CD4-positive, alpha-beta T cell treated with Interferon gamma for 1 hour (primary cell): ENCODE data around the gene GPR12.

Source experiments
- DNase-seq: peaks from one replicate; pipeline ENCODE4 v3.0.0-alpha.2; 2020

The GPR12 gene

DNA sequence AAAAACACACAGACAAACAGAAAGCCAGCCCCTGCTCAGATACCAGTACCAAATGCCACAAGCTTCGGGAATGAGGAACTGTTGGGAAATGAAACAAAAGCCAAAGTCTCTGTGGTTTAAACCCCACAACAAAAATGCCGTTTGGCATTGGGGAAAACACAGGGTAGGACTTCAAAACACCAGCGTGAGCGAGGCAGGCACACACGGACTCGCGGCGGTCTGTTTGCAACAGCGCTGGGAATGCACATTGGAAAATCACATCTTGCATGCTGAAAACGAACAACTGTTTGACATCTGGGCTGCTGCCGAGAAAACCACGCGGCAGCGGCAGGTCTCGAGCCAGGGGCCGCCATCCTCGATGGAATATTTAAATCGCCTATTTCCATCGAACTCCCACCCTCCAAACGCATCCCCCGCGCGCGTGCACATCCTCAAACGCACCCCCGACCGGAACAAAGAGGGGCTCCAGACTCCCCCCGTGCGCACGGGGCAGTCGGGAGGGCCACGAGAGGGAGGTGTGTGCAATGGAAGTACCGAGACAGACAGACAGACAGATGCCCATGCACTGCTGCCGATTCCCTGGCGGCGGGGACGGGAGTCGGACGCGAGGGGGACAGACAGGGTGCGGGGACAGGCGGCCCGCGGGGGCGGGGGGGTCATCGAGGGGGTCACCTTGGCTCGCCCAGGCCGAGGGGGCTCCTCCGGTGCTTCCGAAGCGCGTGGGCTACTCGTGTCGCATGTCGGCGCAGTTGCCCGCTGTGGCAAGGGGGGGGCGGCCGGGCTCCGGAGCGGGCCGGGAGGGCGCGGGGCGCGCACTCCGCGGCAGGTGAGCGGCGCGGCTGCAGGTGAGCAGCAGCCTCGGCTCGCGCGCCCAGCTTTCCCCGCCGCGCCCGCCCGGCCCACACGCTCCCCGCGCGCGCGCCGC, at the start of gene GPR12:
Gene GPR12, minus strand, starts transcription at position 880 of the 925 bp plus-strand sequence. CDS start 959 bp downstream, outside the sequence.
- no peak for DNase-seq

GRCh38 chr13:26810095-26810494, 49.5 kb upstream of the GPR12 start:
- DNase-seq: no peak

GRCh38 chr13:26806891-26807290, 46.3 kb upstream of the GPR12 start:
- DNase-seq: no peak

DNA sequence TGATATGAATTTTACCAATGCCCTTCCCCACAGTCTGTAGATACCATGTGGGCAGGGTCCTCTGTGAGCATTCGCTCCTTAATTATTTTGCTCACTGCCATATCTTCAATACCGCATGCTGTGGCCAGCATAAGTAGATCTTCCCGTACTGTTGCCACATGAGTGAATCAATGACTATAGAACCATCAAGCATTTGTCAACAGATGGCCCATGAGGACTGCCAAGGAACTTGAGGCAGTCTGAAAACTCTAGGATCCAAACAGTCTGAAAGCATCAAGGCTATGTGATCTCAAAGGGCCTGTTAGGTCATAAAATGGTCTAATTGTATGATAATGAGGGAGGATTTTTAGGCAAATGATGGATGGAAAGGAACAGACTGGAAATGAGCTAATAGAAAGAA, 27.4 kb upstream of the GPR12 start:
- no peak for DNase-seq

DNA sequence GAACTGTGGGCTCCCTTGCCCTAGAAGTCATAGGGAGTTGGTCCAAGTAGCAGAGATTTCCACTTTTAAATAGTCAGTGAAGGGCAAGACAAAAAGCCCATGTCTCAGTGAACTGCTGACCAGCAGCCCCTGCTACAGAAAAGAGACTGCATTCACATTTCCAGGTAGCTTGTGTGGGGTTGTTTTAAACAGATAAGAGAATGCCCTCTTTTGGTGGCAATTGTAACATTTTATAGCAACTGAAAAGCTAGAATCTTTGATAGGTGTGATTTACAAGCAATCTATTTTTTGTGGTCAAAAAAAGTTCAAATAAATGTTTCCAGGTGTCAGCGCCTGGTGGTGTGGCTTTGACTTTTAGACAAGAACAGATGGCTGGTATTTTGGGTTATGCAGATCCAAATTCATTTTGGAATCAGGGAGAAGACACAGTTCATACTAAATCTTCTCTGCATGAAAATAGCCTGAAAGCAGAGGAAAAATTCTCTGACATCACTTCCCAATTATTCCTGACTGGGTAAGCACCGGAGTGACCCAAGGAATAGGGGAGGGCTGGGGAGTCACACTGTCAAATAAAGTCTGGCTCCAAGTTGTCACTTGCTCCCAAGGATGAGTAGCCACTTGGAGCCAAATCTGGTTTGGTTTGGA, 26.2 kb upstream of the GPR12 start:
- DNase-seq: no peak

- DNase-seq: peak; percentile 77
These were observed 25.4 kb upstream of the GPR12 start for GRCh38 chr13:26785838-26786630.

- peak; percentile 61 for DNase-seq
These were observed 24.4 kb upstream of the GPR12 start for GRCh38 chr13:26784704-26785639.

DNA sequence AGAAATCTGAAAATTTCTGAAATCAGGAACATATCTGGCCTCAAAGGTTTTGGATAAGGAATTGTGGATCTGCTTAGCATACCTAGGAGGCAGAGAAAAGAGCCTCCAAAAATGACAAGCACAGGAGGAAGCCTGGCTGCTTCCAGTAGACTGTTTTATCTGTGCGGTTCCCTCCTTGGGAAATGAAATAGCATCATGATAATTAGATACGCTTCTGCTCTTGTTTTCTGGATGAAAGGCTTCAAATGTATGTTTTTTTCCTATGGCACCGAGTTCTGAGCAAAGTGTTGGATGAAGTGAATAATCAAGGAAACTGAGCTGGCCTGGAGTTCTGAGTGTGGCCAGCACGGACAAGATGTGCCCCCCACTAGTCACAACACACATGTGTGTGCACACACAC, 19.8 kb upstream of the GPR12 start:
- no peak for DNase-seq

- no peak for DNase-seq
These were observed 18.7 kb upstream of the GPR12 start for GRCh38 chr13:26779321-26779720.

DNA sequence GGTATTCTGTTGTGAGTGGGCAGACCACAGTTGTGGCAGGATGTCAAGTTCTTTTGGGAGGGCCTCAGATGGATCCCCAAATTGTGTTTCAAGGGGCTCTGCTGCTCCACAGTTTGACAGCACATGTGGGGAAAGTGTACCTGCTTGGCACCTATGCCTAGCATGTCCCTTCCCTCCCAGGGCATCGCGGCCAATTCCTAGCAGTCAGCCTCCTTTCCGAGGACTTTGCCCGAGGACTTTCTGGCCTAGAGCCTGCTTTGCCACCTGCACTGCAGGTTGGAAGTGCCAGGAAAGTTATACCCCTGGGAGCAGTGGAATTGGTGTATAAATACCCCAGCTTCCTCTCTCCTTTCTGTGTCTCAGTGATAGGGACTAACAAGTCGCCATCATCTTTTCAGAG, 11.9 kb upstream of the GPR12 start:
- DNase-seq: no peak

DNA sequence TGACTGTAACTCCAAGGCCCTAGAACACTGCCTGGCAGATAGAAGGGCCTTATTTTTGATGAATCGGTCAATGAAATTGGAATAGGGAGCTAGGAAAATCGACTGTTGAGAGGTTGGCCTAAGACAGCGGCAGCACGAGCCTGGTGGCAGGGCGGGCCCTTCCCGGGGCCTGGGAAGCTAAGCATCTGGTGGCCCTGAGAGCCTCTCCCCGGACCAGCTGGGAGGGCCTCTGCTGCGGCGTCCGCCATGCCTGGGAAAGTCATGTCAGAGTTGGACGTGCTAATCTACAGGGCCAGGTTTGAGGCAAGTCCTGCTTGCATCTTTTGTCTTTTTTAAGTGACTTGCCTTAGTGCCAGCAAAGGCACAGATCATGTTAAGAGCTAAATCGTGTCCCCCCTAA, 11.2 kb upstream of the GPR12 start:
- DNase-seq: no peak

DNA sequence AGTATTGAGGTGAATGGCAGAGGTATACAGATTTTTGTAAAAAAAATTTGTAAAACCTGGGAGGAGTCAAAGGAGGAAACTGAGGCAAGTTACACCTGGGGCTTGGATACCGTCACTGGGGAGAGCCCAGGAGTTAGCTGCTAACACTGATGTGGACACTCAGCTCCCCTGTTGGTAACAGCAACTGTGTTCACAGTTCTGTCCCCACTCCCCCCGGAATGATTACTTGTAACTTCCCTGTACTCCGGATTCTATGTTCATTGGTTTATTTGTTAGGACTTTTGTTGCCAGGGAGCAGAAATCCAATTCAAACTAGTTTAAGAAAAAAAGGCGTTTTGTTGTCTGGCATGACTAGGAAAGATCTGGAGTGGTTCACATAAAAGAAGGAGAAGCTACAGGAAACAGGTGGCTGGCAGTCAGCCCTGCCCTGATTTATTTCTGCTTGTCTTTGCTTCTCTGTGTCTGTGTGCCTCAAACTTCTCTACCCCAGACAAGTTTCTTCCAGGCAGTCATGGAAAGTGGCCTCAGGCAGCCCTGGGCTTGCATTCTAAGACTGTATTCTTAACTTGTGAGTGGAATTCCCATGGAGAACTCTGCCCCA, 2.3 kb upstream of the GPR12 start:
- DNase-seq: no peak

DNA sequence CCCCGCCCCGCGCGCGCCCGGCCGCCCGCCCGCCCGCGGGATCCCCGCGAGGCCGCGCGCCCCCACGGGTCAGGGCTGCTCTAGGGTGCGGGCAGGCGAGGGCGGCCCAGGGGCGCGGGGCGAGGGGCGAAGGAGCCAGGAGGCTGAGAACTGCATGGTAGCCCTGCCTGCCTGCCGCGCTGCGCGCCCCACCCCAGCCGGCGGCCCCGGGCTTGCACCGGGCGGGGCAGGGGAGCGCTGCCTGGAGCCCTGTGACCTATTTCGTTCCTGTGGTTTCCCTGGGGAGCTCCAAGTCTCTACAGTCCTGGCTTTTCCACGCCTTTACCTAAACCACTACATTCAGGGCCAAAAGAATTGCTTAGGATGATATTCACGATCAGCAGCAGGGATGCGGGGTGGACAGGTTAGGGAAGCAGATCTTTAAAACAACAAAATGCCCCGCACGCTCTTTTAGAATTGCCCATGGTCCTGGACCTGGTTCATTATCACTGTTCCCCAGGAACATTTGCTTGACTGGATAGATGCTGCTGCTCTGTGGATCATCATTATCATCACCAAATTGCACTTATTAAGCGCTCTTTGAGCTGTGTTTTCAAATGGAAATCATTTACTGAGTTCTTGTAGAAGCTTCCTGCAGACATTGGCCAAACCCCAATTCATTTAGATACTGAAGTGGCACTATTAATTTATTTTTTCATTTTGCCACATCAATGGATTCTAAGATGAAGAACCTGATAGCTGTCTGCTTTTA, 421 bp upstream of the GPR12 start:
- DNase-seq: no peak

DNA sequence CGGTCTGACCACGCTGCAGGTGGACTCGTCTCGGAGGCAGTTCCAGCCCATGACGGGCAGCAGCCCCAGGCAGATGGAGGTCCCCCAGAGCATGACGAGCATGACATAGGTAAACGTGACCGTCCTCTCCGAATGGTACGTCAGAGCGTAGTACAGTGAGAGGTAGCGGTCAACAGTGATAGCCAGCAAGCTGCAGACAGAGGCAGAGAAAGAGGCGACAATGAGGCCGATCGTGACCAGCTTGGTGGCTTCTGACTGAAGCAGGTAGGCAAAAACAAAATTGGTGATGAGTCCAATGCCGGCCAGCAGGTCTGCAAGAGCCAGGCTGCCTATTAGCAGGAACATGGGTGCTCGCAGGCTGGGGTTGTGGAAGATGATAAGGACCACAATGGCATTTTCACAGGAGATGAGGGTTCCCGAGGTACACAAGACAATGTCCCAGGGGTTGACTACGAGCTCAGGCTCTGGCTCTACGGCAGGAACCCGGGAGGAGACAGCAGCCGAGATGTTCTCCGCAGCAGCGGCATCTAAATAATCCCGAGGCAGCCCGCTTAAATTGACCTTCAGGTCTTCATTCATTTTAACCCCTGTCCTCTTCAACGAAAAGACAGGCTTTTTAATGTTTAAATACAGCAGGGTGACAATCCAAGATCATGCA, 1.2 kb downstream of the GPR12 start:
- no peak for DNase-seq

GRCh38 chr13:26758496-26759157, 2.0 kb downstream of the GPR12 start:
- DNase-seq: no peak

DNA sequence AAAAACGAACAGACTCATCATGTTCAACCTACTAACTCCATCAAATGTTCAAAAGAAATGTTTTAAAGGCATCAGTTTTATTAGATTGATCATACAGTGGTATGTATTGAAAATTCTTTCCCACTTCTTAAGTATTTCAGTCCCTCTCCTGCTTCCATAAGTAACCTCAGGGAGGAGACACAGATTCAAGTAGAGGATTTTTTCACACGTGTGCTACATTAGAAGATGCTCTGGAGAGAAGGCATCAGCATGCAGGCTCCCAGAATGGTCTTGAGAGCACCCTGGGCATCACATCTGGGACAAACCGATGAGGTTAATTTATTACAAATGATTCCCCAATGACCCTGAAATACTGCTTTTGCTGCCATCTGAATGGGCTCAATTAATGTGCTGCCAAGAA, 3.6 kb downstream of the GPR12 start:
- DNase-seq: no peak

- DNase-seq: no peak
These were observed 7.9 kb downstream of the GPR12 start for GRCh38 chr13:26752671-26753070.

- no peak for DNase-seq
These were observed 10.7 kb downstream of the GPR12 start for GRCh38 chr13:26749905-26750304.

DNA sequence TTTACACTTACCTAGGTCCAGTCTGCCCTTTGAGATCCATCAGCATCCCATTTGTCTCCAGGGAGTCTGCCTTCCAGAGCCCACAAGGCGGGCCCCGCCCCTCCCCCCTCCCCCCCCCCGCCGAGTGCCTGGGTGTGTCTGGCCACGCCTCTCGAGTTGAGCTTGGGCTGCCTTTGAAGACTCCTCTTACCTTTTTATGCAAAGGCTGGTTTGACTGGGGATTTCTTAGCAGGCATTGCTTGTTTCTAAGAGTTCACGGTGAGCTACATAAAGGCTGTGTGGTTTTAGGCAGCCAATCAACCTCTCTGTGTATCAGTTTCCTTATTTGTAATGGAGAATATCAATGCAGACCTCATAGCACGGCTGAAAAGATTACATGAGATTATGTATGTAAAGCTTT, 11.3 kb downstream of the GPR12 start:
- DNase-seq: no peak

GRCh38 chr13:26747706-26748105, 12.9 kb downstream of the GPR12 start:
- DNase-seq: no peak
